HK-2 (cell line): ENCODE measurements around the gene KERA.
"Not testable (repeated sequence)": the region's sequence is repeated elsewhere in the genome, so short reads cannot be mapped to it uniquely, and the experiment has no call there.

ENCODE experiments used
- DNase-seq: peaks from one replicate; pipeline ENCODE4 v3.0.0-alpha.2; 2018; ENCODE audit not compliant: unreplicated experiment

The KERA gene, protein sequence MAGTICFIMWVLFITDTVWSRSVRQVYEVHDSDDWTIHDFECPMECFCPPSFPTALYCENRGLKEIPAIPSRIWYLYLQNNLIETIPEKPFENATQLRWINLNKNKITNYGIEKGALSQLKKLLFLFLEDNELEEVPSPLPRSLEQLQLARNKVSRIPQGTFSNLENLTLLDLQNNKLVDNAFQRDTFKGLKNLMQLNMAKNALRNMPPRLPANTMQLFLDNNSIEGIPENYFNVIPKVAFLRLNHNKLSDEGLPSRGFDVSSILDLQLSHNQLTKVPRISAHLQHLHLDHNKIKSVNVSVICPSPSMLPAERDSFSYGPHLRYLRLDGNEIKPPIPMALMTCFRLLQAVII

DNA sequence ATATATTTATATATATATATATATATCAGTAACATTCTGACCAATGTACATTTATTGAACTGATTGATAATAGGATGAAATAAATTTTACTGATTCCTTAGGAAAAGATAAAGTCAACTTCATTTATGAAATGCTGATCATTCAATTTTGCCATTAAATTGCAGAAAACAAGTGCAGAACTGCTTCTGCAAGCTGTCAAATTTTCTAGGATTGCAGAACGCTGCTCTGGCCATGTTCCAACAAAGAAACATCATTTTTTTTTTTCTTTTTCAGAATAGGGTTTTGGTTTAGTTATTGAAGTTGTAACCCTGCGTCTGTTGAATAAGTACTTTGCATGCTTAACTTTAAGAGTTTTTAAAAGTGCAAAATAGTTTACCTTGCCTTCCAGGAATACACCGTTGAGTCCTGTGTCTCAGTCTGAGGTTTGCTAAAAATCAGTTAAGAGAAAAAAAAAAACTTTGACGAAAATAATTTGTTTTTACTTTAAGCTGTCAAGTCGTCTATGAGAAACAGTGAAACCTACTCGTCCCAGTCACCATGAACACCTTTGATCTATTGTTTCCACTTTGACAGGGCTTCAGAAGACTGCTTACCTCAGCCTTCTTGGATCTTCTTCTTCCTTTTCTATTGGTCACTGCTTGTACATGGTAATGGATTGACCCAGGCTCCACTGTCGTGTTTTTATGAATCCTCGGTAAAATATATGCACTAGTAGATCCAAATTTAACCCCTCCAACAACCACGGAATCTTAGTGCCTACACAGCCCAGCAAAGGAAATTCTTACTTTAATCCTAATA lies at the start of gene KERA:
KERA (minus strand) TSS at position 657 of the 798 bp plus-strand sequence. CDS start 1,743 bp downstream, outside the sequence.
- DNase-seq: no peak

DNA sequence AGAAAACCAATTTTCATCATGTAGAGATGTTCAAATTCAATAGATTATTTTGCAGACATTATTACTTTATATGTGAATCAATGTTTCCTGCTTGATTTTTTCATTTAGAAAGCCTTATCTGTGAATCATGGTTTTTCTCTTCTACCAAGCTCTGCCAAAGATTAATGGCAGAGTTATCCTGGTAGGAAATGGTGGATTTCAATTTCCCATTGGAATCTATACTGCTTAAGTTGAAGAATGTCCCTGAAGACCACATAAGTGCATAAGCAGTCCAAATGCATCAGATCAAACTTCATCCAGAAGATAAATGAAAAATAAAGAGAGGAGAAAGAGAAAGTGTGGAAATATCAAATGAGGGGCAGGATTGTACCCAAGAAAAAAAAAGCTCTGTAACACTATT lies 48.5 kb upstream of the KERA start:
- no peak for DNase-seq

DNA sequence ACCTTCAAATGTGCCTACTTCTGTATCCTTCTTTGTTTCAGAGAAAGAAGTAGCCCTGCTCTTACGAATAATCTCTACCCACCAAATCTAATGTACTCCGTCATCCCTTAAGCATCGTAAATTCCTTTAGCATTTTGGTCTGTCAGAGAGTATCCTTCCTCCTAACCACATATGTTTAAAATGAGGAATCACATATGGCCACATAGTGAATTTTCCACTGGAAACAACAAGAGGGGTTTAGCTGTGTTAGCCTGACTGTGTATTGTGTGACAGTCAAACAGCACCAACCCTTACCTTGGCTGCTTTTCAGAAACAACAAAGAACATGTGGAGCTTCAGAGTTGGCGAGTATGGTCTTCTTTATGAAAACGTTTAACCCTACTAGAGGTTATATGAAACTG lies 48.0 kb upstream of the KERA start:
- no peak for DNase-seq

DNA sequence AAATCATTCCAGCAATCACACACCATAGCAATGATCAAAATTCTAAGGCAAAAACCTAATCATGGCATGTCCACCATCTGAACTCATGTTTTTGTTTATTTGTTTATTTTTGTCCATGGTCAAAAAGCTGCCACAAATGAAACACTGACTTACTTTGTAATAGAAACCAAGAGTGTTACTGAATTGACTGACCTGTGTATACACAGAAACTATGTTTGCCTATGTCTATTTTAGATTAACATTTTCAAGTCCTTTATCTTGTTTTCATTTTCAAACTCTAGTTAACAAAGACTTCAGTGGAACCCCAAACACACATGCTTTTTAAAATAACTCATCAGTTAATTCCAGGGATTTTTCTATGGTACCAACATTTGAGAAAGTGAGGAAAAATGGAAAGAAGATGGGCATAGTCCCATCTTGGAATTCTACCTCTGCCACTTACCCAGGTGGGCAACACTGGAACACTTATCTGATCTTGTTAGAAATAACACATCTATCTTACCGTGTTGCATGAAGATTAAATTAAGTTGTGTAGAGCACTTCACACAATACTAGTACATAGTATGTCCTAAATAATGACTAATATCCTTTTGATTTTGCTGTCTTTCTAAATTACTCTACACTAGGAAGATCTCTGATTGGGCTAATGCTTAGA lies 47.1 kb upstream of the KERA start:
- no peak for DNase-seq

DNA sequence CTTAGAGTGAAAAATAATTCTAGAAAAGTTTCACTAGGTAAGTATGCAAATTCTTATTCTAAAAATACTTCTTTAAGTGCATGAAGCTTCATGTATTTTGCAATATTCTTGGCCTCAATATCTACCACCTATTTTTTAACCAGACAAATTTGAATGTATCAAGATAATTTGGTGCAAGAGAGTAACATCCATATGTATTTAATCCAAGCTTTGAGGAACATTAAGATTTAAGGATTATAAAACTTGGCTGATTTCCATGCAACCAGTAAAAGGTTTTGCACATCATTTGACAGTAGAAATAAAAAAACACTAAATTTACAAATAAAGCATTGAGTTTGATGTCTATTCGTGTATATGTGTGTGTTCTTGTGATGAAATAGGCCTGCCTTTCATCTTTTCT lies 45.8 kb upstream of the KERA start:
- DNase-seq: no peak

DNA sequence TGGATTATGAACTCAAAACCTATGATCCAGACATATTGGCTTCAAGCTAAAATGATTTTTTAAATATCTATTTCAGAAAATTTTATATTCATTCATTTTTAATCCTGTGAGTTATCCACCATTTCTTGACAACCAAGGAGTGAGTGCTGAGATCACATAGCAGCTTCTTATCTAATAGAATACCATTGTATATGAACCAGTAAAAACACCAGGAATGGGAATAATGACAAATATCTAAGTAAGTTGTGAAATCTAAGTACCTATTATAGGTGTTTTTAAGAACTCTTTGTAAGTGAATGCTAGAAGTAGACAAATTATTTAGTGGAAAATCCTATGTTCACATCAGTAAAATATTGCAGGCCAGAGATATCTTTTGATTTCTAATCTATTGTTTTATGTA lies 45.3 kb upstream of the KERA start:
- DNase-seq: no peak

DNA sequence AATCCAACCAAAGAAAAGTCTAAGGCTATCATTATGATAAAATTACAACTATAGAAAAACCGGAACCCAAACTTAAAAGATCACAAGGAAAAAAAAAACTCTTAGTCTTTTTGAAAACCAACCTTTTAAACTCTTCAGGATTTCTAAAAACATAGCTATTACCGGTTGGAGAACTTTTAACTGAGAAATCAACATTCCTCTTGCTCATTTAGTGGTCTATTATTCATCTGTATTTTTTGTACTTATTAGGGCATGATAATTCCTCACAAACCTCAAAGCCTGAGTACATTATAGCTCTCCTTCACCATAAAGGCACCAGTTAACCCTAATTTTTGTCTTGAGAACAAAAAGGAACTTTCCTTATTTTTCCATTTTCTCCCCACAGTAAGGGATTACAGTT lies 43.1 kb upstream of the KERA start:
- no peak for DNase-seq

DNA sequence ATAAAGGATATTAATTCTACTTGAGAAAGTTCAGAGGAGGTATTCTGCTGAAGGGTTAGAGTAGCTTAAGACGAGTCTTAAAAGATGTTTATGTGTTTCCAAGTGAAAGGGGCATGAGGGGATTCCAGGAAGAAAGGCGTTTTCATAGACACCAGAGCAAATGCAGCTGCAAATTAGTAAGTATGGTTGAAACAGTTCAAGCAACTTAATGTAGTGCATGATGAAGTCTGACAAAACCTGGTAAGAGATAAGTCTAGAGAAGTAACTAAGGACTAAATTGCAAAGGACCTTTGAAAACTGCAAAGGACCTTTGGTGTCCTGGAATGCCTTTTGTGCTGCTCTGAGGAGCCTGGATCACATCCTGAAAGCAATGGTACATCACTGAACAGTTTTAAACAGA lies 42.0 kb upstream of the KERA start:
- no peak for DNase-seq

DNA sequence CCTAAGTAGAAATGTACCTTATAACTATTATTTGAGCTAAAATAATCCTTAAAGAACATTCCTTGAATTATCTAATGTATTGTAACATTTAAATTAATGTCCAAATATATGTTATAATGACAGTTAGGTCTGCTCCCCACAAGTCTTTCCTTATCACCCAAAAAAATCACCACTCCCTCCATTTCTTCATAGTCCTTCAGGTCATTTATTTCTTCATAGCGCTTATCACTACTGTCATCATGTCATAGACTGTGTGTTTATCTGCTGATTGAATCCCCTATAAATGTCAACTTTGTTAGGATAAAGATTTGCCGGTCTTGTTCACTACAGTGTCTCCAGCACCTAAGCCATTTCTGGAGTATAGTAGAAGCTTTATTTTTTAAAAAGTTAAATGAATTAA lies 41.5 kb upstream of the KERA start:
- DNase-seq: no peak

DNA sequence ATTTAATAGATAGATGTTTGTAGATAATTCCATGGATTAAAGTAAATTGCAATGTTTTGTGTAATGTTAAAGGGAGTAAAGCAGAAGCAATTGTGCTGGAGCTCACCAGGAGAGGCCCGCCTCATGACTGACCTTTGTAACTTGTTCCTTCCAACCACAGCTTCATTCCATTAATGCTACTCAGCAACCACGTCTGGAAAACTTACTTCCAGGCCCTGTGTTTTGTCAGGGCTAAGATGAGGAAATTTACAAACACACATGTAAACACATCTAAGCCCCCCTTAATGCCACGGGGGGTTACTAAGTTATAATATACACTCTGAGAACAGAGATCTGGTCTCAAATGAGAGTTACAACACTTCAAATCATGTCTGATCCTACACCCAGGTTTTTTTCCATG lies 41.1 kb upstream of the KERA start:
- peak; percentile 27 for DNase-seq

DNA sequence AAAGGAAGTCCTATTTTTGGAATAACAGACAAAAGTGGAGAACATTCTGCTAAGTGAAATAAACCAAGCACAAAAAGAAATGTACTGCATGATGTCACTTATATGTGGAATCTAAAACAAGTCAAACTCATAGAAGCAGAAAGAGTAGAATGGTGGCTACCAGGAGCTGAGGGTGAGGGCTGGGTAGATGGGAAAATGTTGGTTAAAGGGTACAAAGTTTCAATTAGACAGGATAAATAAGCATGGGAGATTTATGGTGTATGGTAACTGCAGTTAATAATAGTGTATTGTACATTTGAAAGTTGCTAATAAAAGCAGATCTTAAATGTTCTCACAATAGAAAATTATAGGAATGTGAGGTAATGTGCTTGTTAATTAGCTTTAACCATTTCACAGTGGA lies 40.6 kb upstream of the KERA start:
- DNase-seq: no peak

DNA sequence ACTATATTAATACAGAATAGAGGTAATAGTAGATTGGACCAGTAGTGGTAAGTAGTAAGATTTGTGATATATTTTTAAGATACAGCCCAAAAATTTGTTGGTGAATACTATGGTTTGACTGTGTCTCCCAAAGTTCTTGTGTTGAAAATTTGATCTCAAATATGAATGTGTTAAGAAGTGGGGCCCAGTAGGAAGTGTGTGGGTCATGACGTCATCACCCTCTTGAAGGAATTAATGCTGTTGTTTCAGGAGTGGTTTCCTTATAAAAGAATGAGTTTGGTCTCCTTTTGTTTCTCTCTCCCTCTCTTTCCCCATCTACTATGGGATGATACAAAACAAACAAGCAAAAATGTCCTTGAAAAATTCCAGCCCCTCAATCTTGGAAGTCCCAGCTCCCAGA lies 37.1 kb upstream of the KERA start:
- no peak for DNase-seq

DNA sequence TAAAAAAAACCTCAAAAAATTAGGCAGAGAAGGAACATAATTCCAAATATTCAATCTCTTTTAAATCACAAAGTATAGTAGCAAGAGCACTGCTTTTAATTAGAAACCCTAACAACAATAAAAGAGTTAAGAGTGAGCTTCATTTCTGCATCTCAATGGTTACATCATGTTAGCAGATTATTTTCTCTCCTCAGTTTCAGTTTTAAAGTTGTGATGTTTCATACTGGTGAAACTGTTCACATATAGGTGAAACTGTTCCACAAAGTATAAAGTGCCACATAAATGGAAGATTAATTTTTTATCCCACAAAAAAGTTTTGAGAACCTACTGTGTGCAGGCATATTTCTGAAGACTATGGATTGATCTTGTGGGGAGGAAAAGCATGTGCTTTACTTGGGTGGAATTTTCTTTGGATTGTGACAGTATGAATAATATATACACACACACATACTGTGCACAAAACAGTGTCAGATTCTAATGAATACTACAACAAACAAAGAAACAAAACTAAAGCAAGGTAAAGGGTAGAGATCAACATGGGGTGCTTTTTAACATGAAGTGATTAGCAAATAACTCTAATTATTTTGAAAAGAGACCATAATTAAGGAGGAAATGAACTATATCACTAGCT lies 36.3 kb upstream of the KERA start:
- DNase-seq: no peak

DNA sequence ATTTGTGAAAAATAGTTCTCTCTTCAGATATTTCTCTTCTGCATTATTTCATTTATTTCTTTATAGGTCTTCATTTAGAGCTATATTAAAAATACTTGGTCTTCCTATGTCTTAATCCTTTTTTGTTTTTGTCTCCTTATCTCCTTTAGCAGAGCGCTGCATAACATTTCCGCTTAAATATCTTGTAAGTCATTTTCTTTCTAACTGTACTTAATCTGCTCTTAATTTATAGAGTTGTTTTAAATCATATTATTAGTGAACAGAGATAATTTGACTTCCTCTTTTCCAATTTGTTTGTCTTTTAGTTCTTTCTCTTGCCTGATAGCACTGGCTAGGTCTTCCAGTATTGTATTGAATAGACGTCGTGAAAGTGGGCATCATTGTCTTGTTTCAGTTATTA lies 35.5 kb upstream of the KERA start:
- no peak for DNase-seq

DNA sequence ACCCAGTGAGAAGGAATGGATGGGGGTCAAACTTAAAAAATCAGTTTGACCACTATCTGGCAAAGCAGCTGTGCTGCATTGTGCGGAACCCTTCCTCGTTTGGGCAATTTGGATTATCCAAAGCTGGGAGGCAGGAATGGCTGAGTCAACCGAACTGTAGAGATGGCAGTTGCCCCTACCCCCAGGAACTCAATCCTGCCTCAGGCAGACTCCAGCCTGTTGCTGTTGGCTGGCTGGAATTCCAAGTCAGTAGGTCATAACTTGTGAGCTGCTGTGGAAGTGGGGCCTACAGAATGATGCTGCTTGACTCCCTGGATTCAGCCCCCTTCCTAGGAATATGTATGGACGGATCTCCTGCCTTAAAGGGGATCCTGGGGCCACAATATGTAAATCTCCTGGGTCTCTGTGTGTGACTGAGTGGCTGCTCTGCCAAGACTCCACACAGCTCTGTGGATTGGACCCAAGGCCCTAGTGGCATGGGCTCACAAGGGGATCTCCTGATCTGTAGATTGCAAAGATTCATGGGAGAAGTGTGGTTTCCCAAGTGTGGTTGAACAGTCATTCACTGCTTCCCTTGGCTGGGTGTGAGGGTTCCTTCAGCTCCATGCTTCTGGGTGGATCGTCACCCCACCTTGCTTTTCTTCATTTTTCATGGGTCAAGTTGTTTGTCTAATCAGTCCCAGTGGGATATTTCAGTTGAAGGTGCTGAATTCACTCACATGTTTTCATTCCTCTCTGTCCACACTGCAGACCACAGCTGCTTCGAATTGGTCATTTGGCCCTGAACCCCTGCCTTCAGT lies 34.3 kb upstream of the KERA start:
- DNase-seq: no peak

DNA sequence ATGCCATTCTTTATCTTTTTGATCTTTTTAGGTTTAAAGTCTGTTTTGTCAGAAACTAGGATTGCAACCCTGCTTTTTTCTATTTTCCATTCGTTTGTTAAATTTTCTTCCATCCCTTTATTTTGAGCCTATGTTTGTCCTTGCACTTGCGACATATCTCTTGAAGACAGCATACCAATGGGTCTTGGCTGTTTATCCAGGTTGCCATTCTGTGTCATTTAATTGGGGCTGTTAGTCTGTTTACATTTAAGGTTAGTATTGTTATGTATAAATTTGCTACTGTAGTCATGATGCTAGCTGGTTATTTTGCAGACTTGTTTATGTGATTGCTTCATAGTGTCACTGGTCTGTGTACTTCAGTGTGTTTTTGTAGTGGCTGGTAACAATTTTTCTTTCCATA lies 32.1 kb upstream of the KERA start:
- DNase-seq: not testable (repeated sequence)

DNA sequence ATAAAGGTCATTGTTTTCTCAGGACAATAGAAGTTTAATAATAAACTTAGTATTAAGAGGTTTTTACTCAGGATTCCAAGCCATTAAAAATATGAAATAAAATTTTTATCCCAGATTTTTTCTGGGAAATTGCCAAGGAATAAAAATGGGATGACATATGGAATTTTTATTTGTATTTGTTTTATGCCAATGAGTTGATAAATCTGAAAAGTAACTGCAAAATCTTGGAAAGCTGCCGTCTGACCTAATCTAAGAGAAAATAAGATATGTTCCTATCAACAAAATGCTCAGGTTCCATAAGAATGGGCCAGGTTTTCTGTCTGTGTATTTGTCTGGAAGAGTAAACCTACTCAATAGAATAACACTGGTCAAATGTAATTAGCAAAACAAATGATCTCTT lies 22.2 kb upstream of the KERA start:
- no peak for DNase-seq

DNA sequence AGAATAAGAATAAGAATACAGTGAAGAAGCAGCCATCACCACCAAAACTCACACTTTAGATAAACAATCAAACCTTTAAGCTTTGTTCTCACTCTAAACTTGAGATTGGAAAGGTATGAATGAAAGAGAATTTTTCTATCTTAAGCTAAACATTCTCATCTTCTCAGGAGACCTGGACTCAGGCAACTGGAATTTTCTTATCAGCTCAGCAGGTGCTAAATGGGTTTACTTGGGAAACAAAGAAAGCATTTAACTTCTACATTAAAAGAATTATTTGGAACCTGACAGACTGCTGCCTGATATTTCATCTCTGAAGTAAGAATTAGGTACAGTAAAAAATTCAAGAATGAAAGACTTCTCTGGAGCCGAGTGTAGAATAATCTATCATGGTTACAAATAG lies 20.7 kb upstream of the KERA start:
- no peak for DNase-seq

DNA sequence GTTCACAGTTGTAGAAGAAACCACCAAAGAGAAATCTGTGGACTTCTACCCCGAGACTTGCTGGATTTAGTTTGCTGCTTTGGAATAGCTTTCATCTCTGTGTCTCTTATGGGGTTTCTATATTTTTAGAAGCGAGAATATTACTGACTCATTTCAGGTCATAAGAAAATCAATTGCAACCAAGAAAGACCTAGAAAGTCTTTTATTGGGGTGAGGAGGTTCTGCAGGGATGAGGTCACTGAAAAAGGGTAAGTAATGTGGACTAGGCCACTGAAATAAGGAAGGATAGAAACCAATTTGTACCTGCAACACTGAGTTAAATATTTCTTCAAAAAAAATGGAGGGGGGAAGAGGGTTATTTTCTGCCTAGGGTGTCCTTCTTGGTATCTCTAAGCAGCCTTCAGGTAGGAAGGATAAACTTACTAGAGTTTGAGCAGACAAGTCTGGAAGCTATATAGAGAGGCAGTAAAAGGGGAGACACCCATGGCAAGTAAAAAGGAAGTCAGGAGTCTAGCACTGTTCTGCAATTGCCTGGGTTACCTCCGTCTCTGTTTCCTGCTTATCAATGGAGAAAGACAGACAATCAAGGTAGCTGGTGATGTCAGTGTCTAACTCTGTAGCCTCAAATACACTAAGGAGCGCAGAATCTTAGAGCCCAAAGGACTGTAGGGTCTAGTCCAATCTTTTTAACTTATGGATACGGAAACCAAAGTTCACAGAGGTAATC lies 19.6 kb upstream of the KERA start:
- DNase-seq: no peak

DNA sequence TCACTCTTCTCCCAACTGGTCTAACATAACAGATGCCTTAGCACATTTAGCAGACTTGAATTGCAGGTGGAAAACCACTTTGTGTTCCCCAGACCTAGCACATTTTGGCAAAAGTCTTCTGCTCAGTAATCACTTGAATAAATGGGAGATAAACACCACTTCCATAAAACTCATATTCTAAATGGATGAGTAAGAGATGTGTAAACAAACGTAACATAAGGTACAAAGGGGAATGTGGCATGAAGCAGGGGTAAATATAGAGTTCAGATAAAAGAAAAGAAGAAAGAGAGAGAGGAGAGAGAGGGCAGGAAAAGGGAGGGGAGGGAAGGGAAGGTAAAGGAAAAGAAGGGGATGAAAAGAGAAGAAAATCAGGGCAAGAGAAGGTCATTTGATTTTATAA lies 17.0 kb upstream of the KERA start:
- DNase-seq: no peak

DNA sequence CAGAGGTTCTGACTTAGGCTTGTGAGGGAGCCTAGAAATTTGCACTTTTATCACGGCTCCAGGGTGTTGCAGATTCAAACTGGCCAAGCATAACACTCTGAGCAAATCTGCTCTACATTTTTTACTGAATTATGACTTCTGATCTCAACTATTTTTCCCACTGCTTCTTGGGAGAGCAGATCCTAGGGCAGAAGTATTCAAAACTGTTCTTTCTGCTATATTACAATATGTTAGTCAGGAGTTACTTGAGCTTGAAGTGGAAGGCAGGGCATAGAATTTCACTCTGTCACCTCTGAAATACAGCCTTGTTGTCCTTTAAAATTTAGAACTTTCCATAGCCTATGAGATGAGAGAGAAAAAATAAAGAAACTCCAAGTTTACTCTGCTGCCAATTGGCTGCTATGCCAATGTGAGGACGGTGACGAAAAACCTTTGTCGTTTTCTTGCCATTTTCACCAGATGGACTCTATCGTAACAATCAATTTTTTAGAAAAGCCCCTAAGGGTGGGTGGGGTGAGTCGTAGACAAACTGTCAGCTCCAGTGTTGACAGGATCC lies 16.4 kb upstream of the KERA start:
- no peak for DNase-seq
